H9 (cell line): Measurements from ENCODE around the gene FPGS. TPM values are rescaled to one million over a fixed set of nuclear protein-coding genes. Genes with fewer than 3 reads are reported as not detected.

Source experiments
- DNase-seq: peaks from one replicate; pipeline ENCODE4 v3.0.0-alpha.2; 2017
- H2AFZ ChIP-seq: one replicate; pipeline ENCODE4 v1.6.1; 2013; ENCODE audit warnings: mild to moderate bottlenecking, low read length, control low read depth, moderate library complexity
- H2AK5ac ChIP-seq: 2 replicates; pipeline ENCODE4 v1.6.1; 2013; ENCODE audit warnings: low read length, control low read depth, mixed read lengths; ENCODE audit not compliant: insufficient read length
- H2BK120ac ChIP-seq: one replicate; pipeline ENCODE4 v1.6.1; 2013; ENCODE audit warnings: low read depth, mild to moderate bottlenecking, low read length, control low read depth, inconsistent platforms; ENCODE audit not compliant: poor library complexity, severe bottlenecking
- H2BK12ac ChIP-seq: 2 replicates; pipeline ENCODE4 v1.6.1; 2013; ENCODE audit warnings: low read length, control low read depth, mixed read lengths, low read depth; ENCODE audit not compliant: insufficient read length
- H2BK15ac ChIP-seq: 2 replicates; pipeline ENCODE4 v1.6.1; 2013; ENCODE audit warnings: low read depth, low read length, control low read depth
- H2BK20ac ChIP-seq: one replicate; pipeline ENCODE4 v1.6.1; 2013; ENCODE audit warnings: low read depth, mild to moderate bottlenecking, low read length, control low read depth, inconsistent platforms; ENCODE audit not compliant: poor library complexity, severe bottlenecking
- H2BK5ac ChIP-seq: 2 replicates; pipeline ENCODE4 v1.6.1; 2013; ENCODE audit warnings: low read length, control low read depth, mixed read lengths; ENCODE audit not compliant: insufficient read length
- H3K14ac ChIP-seq: 2 replicates; pipeline ENCODE4 v1.6.1; 2013; ENCODE audit warnings: low read length, control low read depth; ENCODE audit not compliant: insufficient read depth
- H3K18ac ChIP-seq: 2 replicates; pipeline ENCODE4 v1.6.1; 2013; ENCODE audit warnings: low read depth, mild to moderate bottlenecking, mixed read lengths, low read length, control low read depth; ENCODE audit not compliant: insufficient read length
- H3K23ac ChIP-seq: 2 replicates; pipeline ENCODE4 v1.6.1; 2013; ENCODE audit warnings: low read length, control low read depth, mixed read lengths, low read depth; ENCODE audit not compliant: insufficient read length
- H3K23me2 ChIP-seq: 2 replicates; pipeline ENCODE4 v1.6.1; 2013; ENCODE audit warnings: low read depth, mild to moderate bottlenecking, mixed read lengths, low read length, control low read depth; ENCODE audit not compliant: insufficient read length, poor library complexity, severe bottlenecking
- H3K27ac ChIP-seq: 2 replicates; pipeline ENCODE4 v1.5.1; 2013; ENCODE audit warnings: low read length, control low read depth, mixed read lengths, low read depth; ENCODE audit not compliant: insufficient read length
- H3K27me3 ChIP-seq: 2 replicates; pipeline ENCODE4 v1.6.1; 2013; ENCODE audit warnings: low read length, control low read depth, inconsistent platforms; ENCODE audit not compliant: insufficient read depth
- H3K4ac ChIP-seq: 2 replicates; pipeline ENCODE4 v1.6.1; 2013; ENCODE audit warnings: low read depth, mild to moderate bottlenecking, control low read depth, inconsistent platforms, low read length, moderate library complexity
- H3K4me1 ChIP-seq: 2 replicates; pipeline ENCODE4 v1.6.1; 2013; ENCODE audit warnings: low read length, control low read depth, inconsistent platforms; ENCODE audit not compliant: insufficient read depth
- H3K4me2 ChIP-seq: 2 replicates; pipeline ENCODE4 v1.6.1; 2013; ENCODE audit warnings: low read length, control low read depth, mixed read lengths; ENCODE audit not compliant: insufficient read length, insufficient read depth
- H3K56ac ChIP-seq: 2 replicates; pipeline ENCODE4 v1.6.1; 2013; ENCODE audit warnings: low read depth, mild to moderate bottlenecking, mixed read lengths, low read length, control low read depth; ENCODE audit not compliant: insufficient read length
- H3K79me1 ChIP-seq: 2 replicates; pipeline ENCODE4 v1.6.1; 2013; ENCODE audit warnings: low read depth, mild to moderate bottlenecking, moderate library complexity, low read length, control low read depth, inconsistent platforms; ENCODE audit not compliant: insufficient read depth, poor library complexity, severe bottlenecking
- H3K79me2 ChIP-seq: 2 replicates; pipeline ENCODE4 v1.6.1; 2013; ENCODE audit warnings: low read length, control low read depth, inconsistent platforms; ENCODE audit not compliant: insufficient read depth
- H3K9ac ChIP-seq: 2 replicates; pipeline ENCODE4 v1.6.1; 2013; ENCODE audit warnings: low read length, control low read depth, mixed read lengths; ENCODE audit not compliant: insufficient read length; ENCODE audit errors: extremely low read depth
- H3K9me3 ChIP-seq: one replicate; pipeline ENCODE4 v1.6.1; 2013; ENCODE audit warnings: low read depth, low read length, inconsistent platforms; ENCODE audit not compliant: control insufficient read depth
- H3T11ph ChIP-seq: one replicate; pipeline ENCODE4 v1.6.1; 2013; ENCODE audit warnings: mild to moderate bottlenecking, low read length, control low read depth, inconsistent platforms
- H4K20me1 ChIP-seq: one replicate; pipeline ENCODE4 v1.6.1; 2013; ENCODE audit not compliant: control insufficient read depth, insufficient read length, insufficient read depth
- H4K5ac ChIP-seq: 2 replicates; pipeline ENCODE4 v1.6.1; 2013; ENCODE audit warnings: low read depth, mild to moderate bottlenecking, mixed read lengths, low read length, control low read depth; ENCODE audit not compliant: insufficient read length
- H4K8ac ChIP-seq: replicated peaks from 2 replicates; pipeline ENCODE4 v1.6.1; 2013; ENCODE audit warnings: low read length, control low read depth, mixed read lengths, low read depth; ENCODE audit not compliant: insufficient read length
- H4K91ac ChIP-seq: 2 replicates; pipeline ENCODE4 v1.6.1; 2013; ENCODE audit warnings: low read depth, mild to moderate bottlenecking, moderate library complexity, mixed read lengths, low read length, control low read depth; ENCODE audit not compliant: insufficient read length
- H3K27ac Mint-ChIP-seq, 3 experiments: 2 replicates in 2 of 3; 3 replicates in 1 of 3; pipeline ENCODE4 v1.8.0; 2020 to 2021; ENCODE audit warnings: mixed read lengths in 3 of 3, mild to moderate bottlenecking in 1 of 3, moderate library complexity in 1 of 3
- H3K27me3 Mint-ChIP-seq: 2 replicates; pipeline ENCODE4 v1.8.0; 2021; ENCODE audit warnings: low read depth, mild to moderate bottlenecking, moderate library complexity, mixed read lengths
- H3K36me3 Mint-ChIP-seq, 3 experiments: 2 replicates in 2 of 3; 3 replicates in 1 of 3; pipeline ENCODE4 v1.8.0; 2020 to 2021; ENCODE audit warnings: low read depth in 3 of 3, mixed read lengths in 3 of 3; ENCODE audit not compliant: insufficient read depth in 1 of 3
- H3K4me1 Mint-ChIP-seq, 2 experiments: 2 replicates each; pipeline ENCODE4 v1.8.0; 2020; ENCODE audit warnings: mixed read lengths in 2 of 2
- H3K4me3 Mint-ChIP-seq, 2 experiments: 2 replicates in 1 of 2; 3 replicates in 1 of 2; pipeline ENCODE4 v1.8.0; 2020 to 2021; ENCODE audit warnings: mild to moderate bottlenecking in 2 of 2, mixed read lengths in 2 of 2, moderate library complexity in 1 of 2
- H3K9me3 Mint-ChIP-seq, 2 experiments: 2 replicates in 1 of 2; 3 replicates in 1 of 2; pipeline ENCODE4 v1.8.0; 2020; ENCODE audit warnings: mild to moderate bottlenecking in 2 of 2, mixed read lengths in 2 of 2, moderate library complexity in 1 of 2
- WGBS: extraction: QIAGEN DNeasy Blood & Tissue Kit; methylation state at CpG from one replicate; pipeline ENCODE4 v1.1.7; 2013; ENCODE audit warnings: missing lambda C conversion rate, low lambda C conversion rate, mixed read lengths; ENCODE audit not compliant: insufficient read length; ENCODE audit errors: extremely low coverage; 5-methylcytosine and 5-hydroxymethylcytosine counted together
- total RNA-seq: library from RNA; stranded (reverse); gene quantifications from 2 replicates; pipeline ENCODE4 v1.2.1, GENCODE V29; 2021
- TF ChIP-seq, protein P1 (sequence below): fragments of 200-600 bp; sonication (generic); conservative IDR thresholded peaks from 3 replicates; pipeline ENCODE4 v1.8.0; 2021; ENCODE audit warnings: antibody characterized with exemption, mild to moderate bottlenecking

FPGS gene
- total RNA-seq, 1 experiment from 2014 or later, result 68.4 TPM

- Histone ChIP-seq H2BK120ac (no peak overlapping the region), H2BK20ac (no peak overlapping the region), H3K14ac (no peak overlapping the region), H3K56ac (no peak overlapping the region), H2BK15ac (no peak overlapping the region), H2BK12ac (no peak overlapping the region), H3T11ph (no peak overlapping the region), H3K9ac (no peak overlapping the region), H3K4ac (no peak overlapping the region), H4K91ac (no peak overlapping the region), H3K79me2 (no peaks in the 10 kb centered on the region), H3K4me2 (no peak overlapping the region), H3K23me2 (peaks cover 6% of the 10 kb centered on the region), H3K27ac (no peak overlapping the region), H2AFZ (no peak overlapping the region), H3K9me3 (no peaks in the 10 kb centered on the region), H4K8ac (no peak overlapping the region), H3K27me3 (no peaks in the 10 kb centered on the region; the same call in 1 of the 2 replicates), H2AK5ac (no peak overlapping the region), H4K5ac (no peak overlapping the region), H3K79me1 (no peaks in the 10 kb centered on the region), H4K20me1 (no peaks in the 10 kb centered on the region), H3K4me1 (peaks cover 10% of the 10 kb centered on the region; the same call in 1 of the 2 replicates), H2BK5ac (no peak overlapping the region), H3K23ac (no peak overlapping the region), H3K18ac (no peak overlapping the region)
- Mint-ChIP-seq H3K4me1 (peaks cover 24 to 32% of the 10 kb centered on the region in 2 experiments), H3K36me3 (no peaks in the 10 kb centered on the region), H3K4me3 (peak overlapping the region in 1 of 2 experiments; percentile 46; a peak in 2 of 5 replicates), H3K27me3 (peaks cover 32% of the 10 kb centered on the region), H3K27ac (peak overlapping the region in 1 of 3 experiments; percentile 59; a peak in 1 of 7 replicates), H3K9me3 (no peaks in the 10 kb centered on the region)
- TF ChIP-seq, protein P1, sequence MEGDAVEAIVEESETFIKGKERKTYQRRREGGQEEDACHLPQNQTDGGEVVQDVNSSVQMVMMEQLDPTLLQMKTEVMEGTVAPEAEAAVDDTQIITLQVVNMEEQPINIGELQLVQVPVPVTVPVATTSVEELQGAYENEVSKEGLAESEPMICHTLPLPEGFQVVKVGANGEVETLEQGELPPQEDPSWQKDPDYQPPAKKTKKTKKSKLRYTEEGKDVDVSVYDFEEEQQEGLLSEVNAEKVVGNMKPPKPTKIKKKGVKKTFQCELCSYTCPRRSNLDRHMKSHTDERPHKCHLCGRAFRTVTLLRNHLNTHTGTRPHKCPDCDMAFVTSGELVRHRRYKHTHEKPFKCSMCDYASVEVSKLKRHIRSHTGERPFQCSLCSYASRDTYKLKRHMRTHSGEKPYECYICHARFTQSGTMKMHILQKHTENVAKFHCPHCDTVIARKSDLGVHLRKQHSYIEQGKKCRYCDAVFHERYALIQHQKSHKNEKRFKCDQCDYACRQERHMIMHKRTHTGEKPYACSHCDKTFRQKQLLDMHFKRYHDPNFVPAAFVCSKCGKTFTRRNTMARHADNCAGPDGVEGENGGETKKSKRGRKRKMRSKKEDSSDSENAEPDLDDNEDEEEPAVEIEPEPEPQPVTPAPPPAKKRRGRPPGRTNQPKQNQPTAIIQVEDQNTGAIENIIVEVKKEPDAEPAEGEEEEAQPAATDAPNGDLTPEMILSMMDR, result no peak
- no peak for DNase-seq
- no CpG with 5 or more reads among the region's 5 CpGs for WGBS
Observed at GRCh38 chr9:127758843-127759242, 43.8 kb upstream of the FPGS start.
